C1 segment of cervical spinal cord (tissue), 14 donors: Measurements from ENCODE around the gene TBRG1.
A peak's percentile ranks its signal among the peaks of the same experiment; 100 is the strongest.

Experiments
- DNase-seq, 14 donors: peaks; one replicate each; lab custom pipeline; 2025; lab: John Stamatoyannopoulos, UW

TBRG1 gene

GRCh38 chr11:124658986-124659385 lies 36.3 kb downstream of the TBRG1 start:
- DNase-seq, result no peak

GRCh38 chr11:124661553-124661952 lies 38.9 kb downstream of the TBRG1 start:
- no peak for DNase-seq

GRCh38 chr11:124662106-124662505 lies 39.4 kb downstream of the TBRG1 start:
- peak in 1 of 14 donors; percentile 37 for DNase-seq

GRCh38 chr11:124663861-124664260 lies 41.2 kb downstream of the TBRG1 start:
- no peak for DNase-seq

GRCh38 chr11:124667601-124668000 lies 44.9 kb downstream of the TBRG1 start:
- DNase-seq, result no peak

GRCh38 chr11:124669193-124669592 lies 46.5 kb downstream of the TBRG1 start:
- DNase-seq, result peak in 6 of 14 donors; percentile 4 to 18 (median 10)

DNA sequence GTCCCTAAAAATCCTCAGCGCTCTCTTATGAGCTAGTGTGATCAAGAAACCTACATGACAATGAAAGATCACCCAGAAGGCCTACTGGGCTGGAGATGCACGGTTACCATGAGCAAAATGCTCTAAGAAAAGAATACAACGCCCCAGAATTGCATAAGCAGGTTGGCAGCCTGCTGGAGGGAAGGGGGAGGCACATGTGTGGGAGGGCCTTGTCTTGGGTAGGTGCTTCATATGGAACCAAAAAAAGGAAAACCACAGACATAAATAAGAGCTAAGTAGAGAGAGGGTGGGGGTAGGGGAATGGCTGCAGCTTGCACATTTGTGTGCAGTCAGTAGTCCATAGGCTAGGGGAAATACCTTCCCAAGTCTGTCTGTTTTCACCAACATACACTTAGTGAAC lies 48.1 kb downstream of the TBRG1 start:
- DNase-seq, result no peak

DNA sequence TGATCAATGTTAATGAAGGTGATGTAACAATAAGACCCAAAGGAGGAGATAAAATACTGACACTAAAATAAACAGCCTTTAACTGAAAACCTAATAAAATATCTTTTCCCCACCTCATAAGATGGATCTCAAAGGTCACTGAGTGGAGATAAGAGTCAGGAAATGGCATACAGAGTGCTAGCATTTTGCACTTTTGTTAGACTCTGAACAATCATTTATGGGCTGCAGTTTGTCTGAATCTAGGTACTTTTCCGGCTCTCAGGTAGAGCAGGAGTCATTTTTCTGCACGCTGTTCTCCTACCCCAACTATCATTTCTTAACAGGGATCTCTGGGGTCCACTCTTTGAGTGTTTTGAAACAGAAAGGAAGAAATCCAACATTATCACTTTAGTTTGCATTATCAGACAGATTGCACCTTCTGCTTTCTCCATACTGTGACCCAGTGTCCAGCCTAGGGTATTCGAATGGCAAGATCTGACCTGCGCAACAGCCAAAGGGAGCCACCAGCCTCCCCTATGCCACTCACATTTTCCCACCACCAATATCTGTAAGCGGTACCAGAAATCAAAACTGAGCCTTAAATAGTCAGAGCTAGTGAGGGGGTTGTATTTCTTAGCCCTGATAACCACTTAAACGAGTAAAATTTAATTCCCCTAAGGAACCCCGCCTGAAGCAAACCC lies 50.0 kb downstream of the TBRG1 start:
- DNase-seq, result peak in 1 of 14 donors; percentile 24

GRCh38 chr11:124673333-124674167 lies 50.9 kb downstream of the TBRG1 start, which contains the start of the genes SIAE and SPA17:
Gene SIAE, minus strand, starts transcription at chr11:124673739. Its CDS starts 31 bp downstream, at chr11:124673708.
Gene SPA17, plus strand, starts transcription at chr11:124673904. Its CDS starts 1,361 bp downstream, at chr11:124675265.
- peak; percentile 42 to 92 (median 76) for DNase-seq

GRCh38 chr11:124674168-124674517 lies 51.5 kb downstream of the TBRG1 start:
- peak in 1 of 14 donors; percentile 14 for DNase-seq

GRCh38 chr11:124674571-124674970 lies 51.9 kb downstream of the TBRG1 start:
- no peak for DNase-seq

GRCh38 chr11:124676386-124676785 lies 53.7 kb downstream of the TBRG1 start:
- no peak for DNase-seq

DNA sequence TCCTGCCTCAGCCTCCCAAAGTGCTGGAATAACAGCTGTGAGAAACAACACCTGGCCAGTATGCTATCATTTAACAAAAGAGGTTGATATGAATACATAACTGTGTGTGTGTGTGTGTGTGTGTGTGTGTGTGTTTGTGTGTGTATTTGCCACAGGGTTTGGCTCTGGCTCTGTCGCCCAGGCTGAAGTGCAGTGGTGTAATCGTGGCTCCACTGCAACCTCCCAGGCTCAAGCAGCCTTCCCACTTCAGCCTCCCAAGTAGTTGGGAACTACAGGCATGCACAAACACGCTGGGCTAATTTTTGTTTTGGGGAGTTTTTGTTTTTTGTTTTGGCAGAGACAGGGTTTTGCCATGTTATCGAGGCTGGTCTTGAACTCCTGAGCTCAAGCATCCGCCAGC lies 55.8 kb downstream of the TBRG1 start:
- no peak for DNase-seq

DNA sequence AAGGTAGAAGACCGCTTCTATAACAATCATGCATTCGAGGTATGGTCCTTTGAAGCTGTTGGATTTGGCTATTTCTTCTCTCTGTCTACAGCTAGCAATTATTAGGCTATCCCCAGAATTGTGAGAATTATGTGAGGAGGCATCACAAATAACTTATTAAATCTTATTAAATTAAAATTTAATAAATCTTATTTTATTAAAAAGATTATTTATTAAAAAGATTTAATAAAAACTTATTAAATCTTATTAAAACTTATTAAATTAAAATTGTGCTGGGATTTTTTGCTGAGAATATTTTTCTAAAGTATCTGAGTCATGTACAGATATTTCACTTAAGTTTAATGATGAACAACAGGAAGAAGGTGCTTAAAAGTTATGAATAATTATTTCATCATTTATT lies 58.8 kb downstream of the TBRG1 start:
- no peak for DNase-seq

DNA sequence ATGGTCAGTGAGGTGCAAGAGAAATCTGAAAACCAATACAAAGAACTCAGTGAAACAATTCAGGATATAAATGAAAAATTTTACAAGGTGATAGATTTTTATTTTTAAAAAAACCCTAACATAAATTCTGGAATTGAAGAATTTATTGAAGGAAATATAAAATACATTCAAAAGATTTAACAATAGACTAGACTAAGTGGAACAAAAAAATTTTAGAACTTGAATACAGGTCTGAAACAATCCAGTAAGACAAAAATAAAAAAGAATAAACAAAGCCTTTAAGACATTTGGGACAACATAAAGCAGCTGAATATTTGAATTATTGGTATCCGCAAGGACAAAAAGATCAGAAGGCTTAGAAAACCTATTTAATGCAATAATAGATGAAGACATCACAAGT lies 59.8 kb downstream of the TBRG1 start:
- no peak for DNase-seq
